Measurements from ENCODE around the gene SPTBN5.
A peak's percentile ranks its signal among the peaks of the same experiment; 100 is the strongest.

The SPTBN5 gene

GRCh38 chr15:41926185-41927056 lies 32.6 kb upstream of the SPTBN5 start:
- Histone ChIP-seq H3K4me3 (ENCODE audit: low read length) (no peak overlapping the region), H3K4me2 (ENCODE audit: low read length) (no peak overlapping the region), H3K9ac (ENCODE audit: low read length) (no peak overlapping the region), H3K27ac (ENCODE audit: low read length) (no peak overlapping the region), H3K79me2 (ENCODE audit: low read length) (no peaks in the 10 kb centered on the region), H3K4me1 (ENCODE audit: low read length) (peaks cover 66% of the 10 kb centered on the region), H2AFZ (ENCODE audit: low read depth, low read length) (no peak overlapping the region), H3K36me3 (replicated peaks; ENCODE audit: low read depth, low read length) (peaks cover 32% of the 10 kb centered on the region), H3K9me3 (ENCODE audit: insufficient read depth, low read length) (peaks cover 3% of the 10 kb centered on the region; the same call in 1 of the 2 replicates), H3K27me3 (ENCODE audit: low read depth, low read length) (no peaks in the 10 kb centered on the region), H4K20me1 (ENCODE audit: insufficient read depth, low read length) (peaks cover 50% of the 10 kb centered on the region)
- TF ChIP-seq, protein P1, sequence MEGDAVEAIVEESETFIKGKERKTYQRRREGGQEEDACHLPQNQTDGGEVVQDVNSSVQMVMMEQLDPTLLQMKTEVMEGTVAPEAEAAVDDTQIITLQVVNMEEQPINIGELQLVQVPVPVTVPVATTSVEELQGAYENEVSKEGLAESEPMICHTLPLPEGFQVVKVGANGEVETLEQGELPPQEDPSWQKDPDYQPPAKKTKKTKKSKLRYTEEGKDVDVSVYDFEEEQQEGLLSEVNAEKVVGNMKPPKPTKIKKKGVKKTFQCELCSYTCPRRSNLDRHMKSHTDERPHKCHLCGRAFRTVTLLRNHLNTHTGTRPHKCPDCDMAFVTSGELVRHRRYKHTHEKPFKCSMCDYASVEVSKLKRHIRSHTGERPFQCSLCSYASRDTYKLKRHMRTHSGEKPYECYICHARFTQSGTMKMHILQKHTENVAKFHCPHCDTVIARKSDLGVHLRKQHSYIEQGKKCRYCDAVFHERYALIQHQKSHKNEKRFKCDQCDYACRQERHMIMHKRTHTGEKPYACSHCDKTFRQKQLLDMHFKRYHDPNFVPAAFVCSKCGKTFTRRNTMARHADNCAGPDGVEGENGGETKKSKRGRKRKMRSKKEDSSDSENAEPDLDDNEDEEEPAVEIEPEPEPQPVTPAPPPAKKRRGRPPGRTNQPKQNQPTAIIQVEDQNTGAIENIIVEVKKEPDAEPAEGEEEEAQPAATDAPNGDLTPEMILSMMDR (IDR thresholded peaks at IDR 0.05; ENCODE audit: low read depth, low read length), result no peak
- no peak for TF ChIP-seq EZH2phosphoT487 (IDR thresholded peaks at IDR 0.05; ENCODE audit: low read depth)

- peaks cover 3% of the 10 kb centered on the region; the same call in 1 of the 2 replicates for H3K9me3 ChIP-seq (ENCODE audit: insufficient read depth, low read length)
- H4K20me1 ChIP-seq (ENCODE audit: insufficient read depth, low read length), result peaks cover 43% of the 10 kb centered on the region
- H3K27ac ChIP-seq (ENCODE audit: low read length), result no peak overlapping the region
- peaks cover 57% of the 10 kb centered on the region for H3K4me1 ChIP-seq (ENCODE audit: low read length)
- no peaks in the 10 kb centered on the region for H3K27me3 ChIP-seq (ENCODE audit: low read depth, low read length)
- H3K9ac ChIP-seq (ENCODE audit: low read length), result no peak overlapping the region
- no peak overlapping the region for H2AFZ ChIP-seq (ENCODE audit: low read depth, low read length)
- TF ChIP-seq, protein P1 (IDR thresholded peaks at IDR 0.05; ENCODE audit: low read depth, low read length), result no peak
- TF ChIP-seq EZH2phosphoT487 (IDR thresholded peaks at IDR 0.05; ENCODE audit: low read depth), result no peak
- no peak overlapping the region for H3K4me2 ChIP-seq (ENCODE audit: low read length)
- H3K36me3 ChIP-seq (replicated peaks; ENCODE audit: low read depth, low read length), result peaks cover 31% of the 10 kb centered on the region
- H3K79me2 ChIP-seq (ENCODE audit: low read length), result no peaks in the 10 kb centered on the region
- H3K4me3 ChIP-seq (ENCODE audit: low read length), result no peak overlapping the region
Observed at GRCh38 chr15:41925086-41925608, 31.3 kb upstream of the SPTBN5 start.

GRCh38 chr15:41923401-41923997 lies 29.6 kb upstream of the SPTBN5 start:
- H3K79me2 ChIP-seq (ENCODE audit: low read length), result no peaks in the 10 kb centered on the region
- no peak overlapping the region for H3K27ac ChIP-seq (ENCODE audit: low read length)
- no peak overlapping the region for H3K4me3 ChIP-seq (ENCODE audit: low read length)
- H3K9me3 ChIP-seq (ENCODE audit: insufficient read depth, low read length), result peaks cover 3% of the 10 kb centered on the region; the same call in 1 of the 2 replicates
- TF ChIP-seq EZH2phosphoT487 (IDR thresholded peaks at IDR 0.05; ENCODE audit: low read depth), result no peak
- TF ChIP-seq, protein P1 (IDR thresholded peaks at IDR 0.05; ENCODE audit: low read depth, low read length), result no peak
- H3K4me1 ChIP-seq (ENCODE audit: low read length), result peaks cover 40% of the 10 kb centered on the region
- peak overlapping the region; percentile 20; the same call in 1 of the 2 replicates for H3K4me2 ChIP-seq (ENCODE audit: low read length)
- H3K27me3 ChIP-seq (ENCODE audit: low read depth, low read length), result no peaks in the 10 kb centered on the region
- peaks cover 31% of the 10 kb centered on the region for H4K20me1 ChIP-seq (ENCODE audit: insufficient read depth, low read length)
- no peak overlapping the region for H2AFZ ChIP-seq (ENCODE audit: low read depth, low read length)
- H3K36me3 ChIP-seq (replicated peaks; ENCODE audit: low read depth, low read length), result peaks cover 38% of the 10 kb centered on the region
- no peak overlapping the region for H3K9ac ChIP-seq (ENCODE audit: low read length)

DNA sequence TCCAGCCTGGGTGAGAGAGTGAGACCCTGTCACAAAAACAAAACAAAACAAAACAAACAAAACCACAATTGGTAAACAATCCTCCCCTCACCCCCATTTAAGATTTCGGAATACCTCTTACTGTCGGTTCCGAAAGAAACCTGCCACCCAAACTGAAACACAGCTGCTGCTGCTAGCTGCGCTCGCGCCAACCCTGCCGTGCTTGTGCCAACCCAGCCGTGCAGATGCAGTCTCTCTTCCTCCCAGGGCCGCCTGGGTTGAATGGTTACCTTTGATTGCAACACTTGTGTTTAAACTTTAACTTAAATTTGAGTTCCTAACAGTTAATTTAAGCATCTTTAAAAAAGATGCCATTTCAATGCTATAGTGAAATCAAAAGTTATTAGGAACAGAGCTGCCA lies 28.5 kb upstream of the SPTBN5 start:
- H4K20me1 ChIP-seq (ENCODE audit: insufficient read depth, low read length), result peaks cover 23% of the 10 kb centered on the region
- H3K4me3 ChIP-seq (ENCODE audit: low read length), result no peak overlapping the region
- no peaks in the 10 kb centered on the region for H3K79me2 ChIP-seq (ENCODE audit: low read length)
- peaks cover 29% of the 10 kb centered on the region for H3K4me1 ChIP-seq (ENCODE audit: low read length)
- H3K9ac ChIP-seq (ENCODE audit: low read length), result no peak overlapping the region
- no peak overlapping the region for H3K27ac ChIP-seq (ENCODE audit: low read length)
- H3K4me2 ChIP-seq (ENCODE audit: low read length), result no peak overlapping the region
- H3K27me3 ChIP-seq (ENCODE audit: low read depth, low read length), result no peaks in the 10 kb centered on the region
- H2AFZ ChIP-seq (ENCODE audit: low read depth, low read length), result no peak overlapping the region
- peaks cover 3% of the 10 kb centered on the region; the same call in 1 of the 2 replicates for H3K9me3 ChIP-seq (ENCODE audit: insufficient read depth, low read length)
- H3K36me3 ChIP-seq (replicated peaks; ENCODE audit: low read depth, low read length), result peaks cover 41% of the 10 kb centered on the region
- TF ChIP-seq, protein P1 (IDR thresholded peaks at IDR 0.05; ENCODE audit: low read depth, low read length), result no peak
- no peak for TF ChIP-seq EZH2phosphoT487 (IDR thresholded peaks at IDR 0.05; ENCODE audit: low read depth)
